Neural progenitor cell (in vitro differentiated cells): ENCODE measurements around the gene NR1H2.

ENCODE experiments used
- EZH2phosphoT487 ChIP-seq: fragments of 200-600 bp; sonication (generic); IDR thresholded peaks from 2 replicates; pipeline ENCODE4 v1.6.1; 2017; ENCODE audit warnings: antibody characterized with exemption
- TF ChIP-seq, protein P1 (sequence below): fragments of 200-600 bp; sonication (generic); IDR thresholded peaks from 2 replicates; pipeline ENCODE4 v1.5.1; 2017; ENCODE audit warnings: antibody characterized with exemption, mild to moderate bottlenecking

- TF ChIP-seq, protein P1, sequence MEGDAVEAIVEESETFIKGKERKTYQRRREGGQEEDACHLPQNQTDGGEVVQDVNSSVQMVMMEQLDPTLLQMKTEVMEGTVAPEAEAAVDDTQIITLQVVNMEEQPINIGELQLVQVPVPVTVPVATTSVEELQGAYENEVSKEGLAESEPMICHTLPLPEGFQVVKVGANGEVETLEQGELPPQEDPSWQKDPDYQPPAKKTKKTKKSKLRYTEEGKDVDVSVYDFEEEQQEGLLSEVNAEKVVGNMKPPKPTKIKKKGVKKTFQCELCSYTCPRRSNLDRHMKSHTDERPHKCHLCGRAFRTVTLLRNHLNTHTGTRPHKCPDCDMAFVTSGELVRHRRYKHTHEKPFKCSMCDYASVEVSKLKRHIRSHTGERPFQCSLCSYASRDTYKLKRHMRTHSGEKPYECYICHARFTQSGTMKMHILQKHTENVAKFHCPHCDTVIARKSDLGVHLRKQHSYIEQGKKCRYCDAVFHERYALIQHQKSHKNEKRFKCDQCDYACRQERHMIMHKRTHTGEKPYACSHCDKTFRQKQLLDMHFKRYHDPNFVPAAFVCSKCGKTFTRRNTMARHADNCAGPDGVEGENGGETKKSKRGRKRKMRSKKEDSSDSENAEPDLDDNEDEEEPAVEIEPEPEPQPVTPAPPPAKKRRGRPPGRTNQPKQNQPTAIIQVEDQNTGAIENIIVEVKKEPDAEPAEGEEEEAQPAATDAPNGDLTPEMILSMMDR, result no peak
- no peak for TF ChIP-seq EZH2phosphoT487
Measured at GRCh38 chr19:50413096-50413495, 36.8 kb downstream of the NR1H2 start.
